IMR-90 (cell line): ENCODE data around the gene KAZN. TPM values are rescaled to one million over a fixed set of nuclear protein-coding genes. Genes with fewer than 3 reads are reported as not detected.

Experiments used
- ATAC-seq: fragments of 200-7000 bp; cut with Tn5 transposase; 2 replicates; pipeline ENCODE4 v1.9.1; 2020; ENCODE audit warnings: low read depth, mild to moderate bottlenecking, moderate library complexity
- BruUV-seq: library from RNA; stranded (reverse); fragments of 400-500 nt; replicated peaks from 2 replicates; lab custom pipeline; 2021; lab: Mats Ljungman, UMichigan
- CTCF ChIA-PET: fragments of 300-600 bp; formaldehyde crosslinking; extraction: SDS; loops from one replicate; lab custom pipeline; 2021; ENCODE audit warnings: antibody characterized with exemption; lab: Yijun Ruan, JAX
- POLR2A ChIA-PET: fragments of 300-600 bp; sonication (Branson Sonifier 250); formaldehyde crosslinking; loops from one replicate; lab custom pipeline; 2022; ENCODE audit warnings: antibody characterized with exemption; ENCODE audit not compliant: unreplicated experiment; lab: Charles Lee
- DNase-seq: peaks from one replicate; pipeline ENCODE4 v3.0.0; 2013
- H2AFZ ChIP-seq: replicated peaks from 2 replicates; pipeline ENCODE3; 2013; ENCODE audit warnings: low read length, mild to moderate bottlenecking; ENCODE audit not compliant: poor library complexity
- H2AK5ac ChIP-seq: 2 replicates; pipeline ENCODE4 v1.6.1; 2013; ENCODE audit warnings: low read depth, low read length, inconsistent platforms
- H2AK9ac ChIP-seq: replicated peaks from 2 replicates; pipeline ENCODE3; 2013; ENCODE audit warnings: mild to moderate bottlenecking, low read depth, low read length, moderate library complexity; ENCODE audit not compliant: poor library complexity
- H2BK120ac ChIP-seq: 2 replicates; pipeline ENCODE4 v1.6.1; 2013; ENCODE audit warnings: low read depth, low read length, inconsistent platforms
- H2BK15ac ChIP-seq: 3 replicates; pipeline ENCODE4 v1.6.1; 2013; ENCODE audit warnings: low read depth, low read length, inconsistent platforms
- H2BK20ac ChIP-seq: 2 replicates; pipeline ENCODE4 v1.6.1; 2013; ENCODE audit warnings: low read depth, mild to moderate bottlenecking, inconsistent platforms, low read length, moderate library complexity
- H2BK5ac ChIP-seq: 2 replicates; pipeline ENCODE4 v1.6.1; 2013; ENCODE audit warnings: mild to moderate bottlenecking, low read depth, low read length, inconsistent platforms; ENCODE audit not compliant: poor library complexity, severe bottlenecking
- H3K14ac ChIP-seq: replicated peaks from 2 replicates; pipeline ENCODE4 v1.6.1; 2013; ENCODE audit warnings: low read depth, low read length, inconsistent platforms
- H3K18ac ChIP-seq: 2 replicates; pipeline ENCODE4 v1.6.1; 2013; ENCODE audit warnings: low read depth, low read length, control low read depth
- H3K23ac ChIP-seq: 2 replicates; pipeline ENCODE4 v1.6.1; 2013; ENCODE audit warnings: low read depth, low read length, inconsistent platforms
- H3K27ac ChIP-seq: 2 replicates; pipeline ENCODE4 v1.5.1; 2013; ENCODE audit warnings: mild to moderate bottlenecking, control low read depth, low read length; ENCODE audit not compliant: insufficient read depth
- H3K27me3 ChIP-seq: 2 replicates; pipeline ENCODE4 v1.6.1; 2013; ENCODE audit warnings: low read length; ENCODE audit not compliant: control insufficient read depth, insufficient read depth
- H3K36me3 ChIP-seq: 2 replicates; pipeline ENCODE4 v1.6.1; 2013; ENCODE audit warnings: low read length, mixed read lengths; ENCODE audit not compliant: control insufficient read depth, insufficient read depth
- H3K4ac ChIP-seq: 2 replicates; pipeline ENCODE4 v1.6.1; 2013; ENCODE audit warnings: low read depth, low read length, inconsistent platforms
- H3K4me1 ChIP-seq: 2 replicates; pipeline ENCODE4 v1.6.1; 2013; ENCODE audit warnings: low read length, mixed read lengths; ENCODE audit not compliant: control insufficient read depth, insufficient read depth
- H3K4me2 ChIP-seq: 2 replicates; pipeline ENCODE4 v1.6.1; 2013; ENCODE audit warnings: low read depth, mild to moderate bottlenecking, control low read depth, low read length, moderate library complexity
- H3K4me3 ChIP-seq: 2 replicates; pipeline ENCODE4 v1.5.1; 2013; ENCODE audit warnings: low read depth, mild to moderate bottlenecking, control low read depth, low read length, moderate library complexity; ENCODE audit not compliant: insufficient read depth
- H3K56ac ChIP-seq: 2 replicates; pipeline ENCODE4 v1.6.1; 2013; ENCODE audit warnings: low read length, inconsistent platforms; ENCODE audit not compliant: insufficient read depth; ENCODE audit errors: extremely low read depth
- H3K79me1 ChIP-seq, 2 experiments: 2 replicates each; pipeline ENCODE4 v1.6.1; 2013; ENCODE audit warnings: low read length in 2 of 2, inconsistent platforms in 1 of 2, low read depth in 1 of 2
- H3K9ac ChIP-seq: 2 replicates; pipeline ENCODE4 v1.6.1; 2013; ENCODE audit warnings: low read depth, low read length, control low read depth
- H3K9me1 ChIP-seq: 2 replicates; pipeline ENCODE4 v1.6.1; 2013; ENCODE audit warnings: low read length, inconsistent platforms; ENCODE audit not compliant: insufficient read depth
- H3K9me3 ChIP-seq: 2 replicates; pipeline ENCODE4 v1.6.1; 2013; ENCODE audit warnings: low read length; ENCODE audit not compliant: control insufficient read depth, insufficient read depth
- H4K20me1 ChIP-seq: 2 replicates; pipeline ENCODE4 v1.6.1; 2013; ENCODE audit warnings: low read length, inconsistent platforms; ENCODE audit not compliant: insufficient read depth
- H4K5ac ChIP-seq: 2 replicates; pipeline ENCODE4 v1.6.1; 2013; ENCODE audit warnings: mild to moderate bottlenecking, low read depth, low read length, control low read depth
- H4K8ac ChIP-seq, 2 experiments: 2 replicates each; pipeline ENCODE4 v1.6.1; 2013; ENCODE audit warnings: low read depth in 2 of 2, low read length in 2 of 2, control low read depth in 1 of 2, inconsistent platforms in 1 of 2
- H4K91ac ChIP-seq: 2 replicates; pipeline ENCODE4 v1.6.1; 2013; ENCODE audit warnings: low read depth, low read length, inconsistent platforms; ENCODE audit not compliant: insufficient read depth
- CHD1 ChIP-seq: IDR thresholded peaks from 2 replicates; pipeline ENCODE4 v1.6.1; 2012; ENCODE audit warnings: low read depth, low read length, improper control_type of control experiment
- POLR2A ChIP-seq: IDR thresholded peaks from 2 replicates; pipeline ENCODE4 v1.6.1; 2012; ENCODE audit warnings: mild to moderate bottlenecking, low read depth, low read length
- RCOR1 ChIP-seq: IDR thresholded peaks from 2 replicates; pipeline ENCODE4 v1.6.1; 2012; ENCODE audit warnings: mild to moderate bottlenecking, low read length, improper control_type of control experiment; ENCODE audit not compliant: insufficient replicate concordance
- WGBS, 2 experiments: methylation state at CpG; one replicate each; pipeline versions ENCODE4 v1.1.5 to v1.1.7; 2013; ENCODE audit warnings: missing lambda C conversion rate in 2 of 2; ENCODE audit not compliant: insufficient read length in 1 of 2; ENCODE audit errors: extremely low coverage in 2 of 2; 5-methylcytosine and 5-hydroxymethylcytosine counted together
- dilution Hi-C: fragments of 300-500 bp; cut with HindIII; formaldehyde crosslinking; loops from one replicate; pipeline ENCODE4 v1.14.3; 2018; ENCODE audit warnings: low sequenced_read_pairs; ENCODE audit not compliant: unreplicated experiment
- in situ Hi-C: fragments of 300-500 bp; cut with MboI; formaldehyde crosslinking; loops from 3 replicates; pipeline ENCODE4 v1.14.3; 2019; ENCODE audit warnings: low sequenced_read_pairs, inconsistent platforms, mixed read lengths
- intact Hi-C: fragments of 100-400 bp; cut with micrococcal nuclease; formaldehyde crosslinking; loops from 2 replicates; pipeline ENCODE4 v1.10.0; 2022
- polyA plus RNA-seq, 3 experiments: library from polyadenylated mRNA; depleted of rRNA; stranded (reverse); fragments of >200 nt; gene quantifications; 2 replicates each; pipeline ENCODE4 v1.2.3, GENCODE V29; 2012; ENCODE audit warnings: low replicate concordance in 1 of 3
- total RNA-seq: library from RNA; depleted of rRNA; stranded (reverse); fragments of >200 nt; gene quantifications from 2 replicates; pipeline ENCODE4 v1.2.3, GENCODE V29; 2012

Gene KAZN
- total and polyA plus RNA-seq, 2 of the 4 experiments (the other 2 are of a cell fraction): 5.2 to 10.5 TPM

DNA sequence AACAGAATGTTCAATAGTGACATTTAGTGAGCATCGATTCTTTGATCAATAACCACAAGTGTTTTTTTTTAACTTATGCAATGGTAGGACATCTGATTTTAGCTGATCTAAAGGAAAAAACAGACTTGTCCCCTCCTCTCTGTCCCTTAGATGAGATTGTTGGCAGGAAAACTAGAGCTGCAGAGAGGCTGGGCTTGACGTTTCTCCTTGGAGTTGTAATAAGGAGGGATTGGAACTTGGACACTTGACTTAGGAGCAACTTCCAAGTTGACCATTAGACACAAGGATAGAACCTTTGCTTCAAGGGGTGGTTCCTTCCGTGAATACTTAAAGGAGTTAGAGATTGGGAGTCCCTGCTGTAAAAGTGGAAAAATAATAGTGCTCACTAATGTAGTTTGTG lies 49.9 kb downstream of the KAZN start:
- no peak overlapping the region for H3K4me2 ChIP-seq
- no peak overlapping the region for H2BK15ac ChIP-seq
- H3K9ac ChIP-seq: no peak overlapping the region
- DNase-seq (no peak), ATAC-seq (no peak)
- TF ChIP-seq RCOR1: no peak
- no peak for TF ChIP-seq POLR2A
- no peak for TF ChIP-seq CHD1
- no peak overlapping the region for H4K91ac ChIP-seq
- no peak overlapping the region for H2BK5ac ChIP-seq
- no peaks in the 10 kb centered on the region for H3K79me1 ChIP-seq
- H3K27me3 ChIP-seq: no peaks in the 10 kb centered on the region
- H3K36me3 ChIP-seq: no peaks in the 10 kb centered on the region
- H4K8ac ChIP-seq: no peak overlapping the region
- intact Hi-C loops: no loop called here
- BruUV-seq: no TSS peak
- H2BK20ac ChIP-seq: no peak overlapping the region
- no peak overlapping the region for H3K18ac ChIP-seq
- H3K4me3 ChIP-seq: no peak overlapping the region
- dilution Hi-C loops: no loop called here
- POLR2A ChIA-PET: no interaction called here
- no peak overlapping the region for H2AK5ac ChIP-seq
- no peak overlapping the region for H2AFZ ChIP-seq
- no peak overlapping the region for H2AK9ac ChIP-seq
- no peak overlapping the region for H4K5ac ChIP-seq
- no peak overlapping the region for H3K56ac ChIP-seq
- no peak overlapping the region for H2BK120ac ChIP-seq
- H4K20me1 ChIP-seq: no peaks in the 10 kb centered on the region
- CTCF ChIA-PET: no interaction called here
- WGBS, 2 experiments: no CpG with 5 or more reads among the region's 3 CpGs
- no peaks in the 10 kb centered on the region for H3K9me1 ChIP-seq
- no peaks in the 10 kb centered on the region for H3K9me3 ChIP-seq
- in situ Hi-C loops: no loop called here
- no peaks in the 10 kb centered on the region for H3K4me1 ChIP-seq
- H3K4ac ChIP-seq: no peak overlapping the region
- H3K23ac ChIP-seq: no peak overlapping the region
- H3K27ac ChIP-seq: no peak overlapping the region
- no peak overlapping the region for H3K14ac ChIP-seq
